LoVo (cell line): Measurements from ENCODE around the gene FRMD4A.

Experiments
- DNase-seq: peaks from one replicate; pipeline ENCODE4 v3.0.0-alpha.2; 2016; ENCODE audit warnings: low spot score

FRMD4A gene

DNA sequence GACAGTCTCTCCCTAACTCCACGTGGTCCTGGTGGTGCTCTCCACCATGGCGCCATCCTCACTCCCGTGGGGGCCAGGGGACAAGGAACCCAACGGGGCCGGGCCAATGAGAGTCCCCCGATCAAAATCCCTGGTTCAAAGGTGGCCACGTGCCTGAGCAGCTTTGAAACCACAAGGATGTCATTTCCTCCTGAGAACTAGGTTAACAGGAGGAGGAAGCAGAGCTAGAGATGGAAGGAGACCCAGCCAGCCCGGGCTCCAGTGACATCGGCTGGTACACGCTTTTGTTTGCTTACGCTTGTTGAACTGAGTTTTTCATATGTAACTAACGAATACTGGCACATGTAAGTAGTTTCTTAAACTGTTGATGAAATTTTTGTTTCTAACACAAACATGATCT is 682.3 kb downstream of the FRMD4A start:
- DNase-seq, result no peak

DNA sequence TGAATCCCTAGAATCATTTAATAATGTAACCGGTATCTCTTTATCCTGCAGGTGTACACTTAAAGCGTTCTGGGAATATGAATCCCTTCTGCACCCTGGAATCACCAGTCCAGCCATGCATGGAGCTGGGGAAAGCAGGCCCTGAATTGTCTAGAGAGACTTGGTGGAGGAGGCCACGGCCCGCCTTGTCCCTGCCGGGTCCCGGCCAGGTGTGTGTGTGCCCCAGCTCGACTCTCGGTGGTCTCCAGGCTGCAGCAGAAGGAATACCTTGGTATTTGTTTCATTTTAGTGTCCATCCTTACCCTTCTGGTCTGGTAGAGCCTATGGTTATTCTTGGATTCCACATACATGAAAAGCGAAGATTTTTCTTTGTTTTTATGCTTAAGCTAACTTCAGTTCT is 685.9 kb downstream of the FRMD4A start:
- no peak for DNase-seq

DNA sequence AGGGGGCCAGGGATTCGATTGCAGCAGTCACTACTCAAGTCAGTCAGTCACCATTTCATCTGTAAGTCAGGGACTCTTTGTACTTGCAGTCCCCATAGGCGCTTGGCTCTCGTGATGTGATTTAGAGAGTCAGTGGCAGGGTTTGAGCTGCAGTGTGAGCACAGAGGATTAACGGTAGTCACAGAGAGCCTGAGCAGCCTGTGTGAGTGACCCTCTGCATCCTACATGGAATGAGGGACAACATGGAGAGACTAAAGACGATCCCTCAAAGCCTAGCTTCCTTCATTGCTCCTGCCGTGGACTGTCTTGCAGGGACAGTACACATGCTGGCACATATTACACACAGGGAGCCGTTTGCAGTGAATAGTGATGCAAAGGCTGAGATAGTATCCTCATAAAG is 687.7 kb downstream of the FRMD4A start:
- DNase-seq, result no peak

GRCh38 chr10:13642293-13642692 is 688.4 kb downstream of the FRMD4A start:
- no peak for DNase-seq

GRCh38 chr10:13637894-13638293 is 692.8 kb downstream of the FRMD4A start:
- DNase-seq, result no peak

DNA sequence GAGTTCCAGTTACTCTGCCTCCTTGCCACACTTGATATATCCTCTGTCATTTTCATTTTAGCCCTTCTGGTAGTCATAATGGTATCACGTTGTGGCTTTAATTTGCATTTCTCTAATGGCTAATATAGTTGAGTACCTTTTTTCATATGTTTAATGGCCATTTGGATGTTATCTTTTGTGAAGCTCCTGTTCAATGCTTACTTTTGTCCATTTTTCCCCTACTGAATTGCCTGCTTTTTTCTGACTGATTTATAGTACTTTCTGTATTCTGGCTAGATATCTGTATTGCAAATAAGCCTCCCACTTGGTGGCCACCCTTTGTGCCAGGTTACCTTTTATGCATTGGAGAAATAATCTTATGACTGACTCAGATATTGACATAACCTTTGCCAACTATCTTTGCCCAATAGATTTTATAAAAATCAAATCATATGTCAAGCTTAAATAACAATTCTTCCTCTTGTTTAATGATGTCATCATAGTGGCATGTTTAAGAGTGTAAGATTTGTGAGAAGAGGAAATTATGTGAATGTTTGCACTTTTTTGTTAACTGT is 693.3 kb downstream of the FRMD4A start:
- DNase-seq, result no peak

DNA sequence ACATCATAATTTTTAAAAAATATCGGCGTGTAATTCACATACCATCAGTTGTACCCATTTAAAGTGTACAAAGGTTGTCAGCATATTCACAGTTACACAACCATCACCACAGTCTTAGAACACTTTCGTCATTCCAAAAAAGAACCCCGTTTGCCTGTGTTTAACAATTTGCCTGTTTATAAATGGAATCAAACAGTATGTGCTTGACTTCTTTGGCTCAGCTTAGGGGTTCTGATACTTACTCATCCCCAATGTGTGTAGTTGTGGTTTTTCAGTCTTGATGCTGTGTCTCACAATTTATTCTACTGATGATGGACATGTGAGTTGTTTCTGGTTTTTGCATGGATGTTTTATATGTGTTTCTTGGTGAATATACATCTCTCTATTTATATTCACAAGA is 693.9 kb downstream of the FRMD4A start:
- no peak for DNase-seq

GRCh38 chr10:13634207-13634606 is 696.5 kb downstream of the FRMD4A start:
- DNase-seq, result no peak

DNA sequence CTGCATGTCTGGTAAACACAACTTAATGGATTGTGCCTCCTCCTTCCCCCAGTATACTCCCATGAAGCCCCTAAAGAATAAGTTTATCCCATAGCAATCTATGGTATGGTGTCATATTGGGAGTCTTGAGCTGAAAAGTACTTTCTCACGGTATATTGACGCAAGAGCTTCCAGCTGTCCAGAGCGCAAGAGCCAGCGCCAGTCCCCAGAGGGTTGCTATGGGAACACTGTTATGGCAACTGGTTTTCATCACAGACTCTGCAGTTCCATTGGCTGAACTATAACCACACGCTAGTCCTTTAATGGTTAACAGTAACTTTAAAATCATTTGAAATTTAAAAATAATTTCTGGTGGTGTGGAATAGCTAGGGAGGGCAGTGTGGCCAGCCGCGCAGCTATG is 697.0 kb downstream of the FRMD4A start:
- no peak for DNase-seq

GRCh38 chr10:13632884-13633440 is 697.8 kb downstream of the FRMD4A start:
- no peak for DNase-seq

DNA sequence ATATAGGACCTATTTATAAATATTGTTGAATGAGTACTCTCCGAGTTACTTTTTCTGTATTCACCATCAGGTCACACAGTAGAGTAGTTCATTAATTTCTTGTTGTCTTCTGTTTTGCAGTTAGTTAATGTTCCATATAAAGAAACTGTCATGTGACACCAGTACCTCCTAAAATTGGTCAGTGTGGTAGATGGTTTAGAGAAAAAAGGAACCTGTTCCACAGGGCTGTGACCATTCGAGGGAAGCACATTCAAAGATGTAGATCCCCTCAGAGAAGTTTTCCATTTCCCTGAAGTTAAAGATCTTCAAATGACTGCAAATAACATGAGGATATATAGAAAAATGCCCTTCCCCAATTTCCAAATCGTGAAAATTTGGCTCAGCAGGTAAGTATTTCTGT is 698.3 kb downstream of the FRMD4A start:
- DNase-seq, result no peak

GRCh38 chr10:13631594-13631993 is 699.1 kb downstream of the FRMD4A start:
- DNase-seq, result no peak

DNA sequence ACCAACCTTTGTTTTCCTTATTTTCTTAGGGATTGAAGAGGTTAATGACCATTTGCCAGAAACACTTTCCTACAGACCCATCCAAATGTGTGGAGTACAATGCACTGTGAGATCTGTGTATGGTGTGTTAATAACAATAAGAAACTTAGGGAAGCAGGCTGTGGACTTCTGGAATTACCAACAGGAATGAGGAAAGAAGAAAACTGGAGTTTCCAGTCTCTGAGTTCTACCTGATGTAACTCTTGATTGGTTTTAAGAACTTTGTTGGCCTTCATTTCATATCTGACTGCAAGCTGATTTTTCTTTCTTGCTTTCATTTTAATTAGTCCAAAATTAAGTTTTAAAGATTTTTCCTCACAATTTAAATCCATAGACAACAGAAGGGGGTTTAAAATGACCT is 700.5 kb downstream of the FRMD4A start:
- DNase-seq, result no peak

GRCh38 chr10:13629116-13629515 is 701.6 kb downstream of the FRMD4A start:
- DNase-seq, result no peak

- no peak for DNase-seq
Measured at GRCh38 chr10:13628661-13629060, 702.1 kb downstream of the FRMD4A start.

DNA sequence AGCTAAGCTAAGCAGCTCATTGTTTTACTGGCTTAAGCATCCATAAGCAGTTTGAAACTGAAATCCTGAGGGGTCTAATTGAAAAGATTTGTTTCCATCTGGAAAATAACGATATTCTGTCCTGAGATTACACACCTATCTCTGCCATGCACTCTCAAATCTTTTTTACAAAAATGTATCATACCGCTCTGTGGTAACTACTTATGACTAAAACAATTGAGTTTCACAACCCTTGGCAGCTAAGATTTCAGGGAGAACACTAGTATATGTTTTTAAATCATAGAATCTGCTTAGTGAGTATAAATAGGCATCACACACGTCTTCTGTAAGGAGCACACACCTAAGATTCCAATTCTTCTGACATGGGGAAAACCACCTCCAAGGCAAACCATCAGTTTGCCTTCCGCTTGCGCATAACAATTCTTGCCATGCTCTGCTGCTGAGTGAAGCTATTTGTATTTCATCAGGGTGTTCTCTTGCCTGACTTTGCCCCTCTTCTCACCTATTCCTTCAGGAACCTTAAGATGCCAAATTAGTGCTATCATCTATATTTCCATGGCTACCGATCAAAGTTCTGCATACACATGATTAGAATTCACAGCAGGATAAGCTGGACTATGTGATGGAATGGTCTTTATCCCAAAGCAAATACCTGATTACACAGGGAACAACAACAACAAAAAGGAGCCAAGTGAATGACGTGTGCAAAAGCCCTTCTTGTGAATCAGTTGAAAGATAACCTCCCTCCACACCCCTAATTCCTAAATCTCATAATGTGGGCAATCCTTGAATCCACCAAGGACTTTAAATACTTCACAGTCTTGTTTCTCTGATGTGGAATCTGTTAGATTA is 703.0 kb downstream of the FRMD4A start:
- no peak for DNase-seq

GRCh38 chr10:13624630-13625029 is 706.1 kb downstream of the FRMD4A start:
- no peak for DNase-seq

GRCh38 chr10:13621931-13622330 is 708.8 kb downstream of the FRMD4A start:
- no peak for DNase-seq

DNA sequence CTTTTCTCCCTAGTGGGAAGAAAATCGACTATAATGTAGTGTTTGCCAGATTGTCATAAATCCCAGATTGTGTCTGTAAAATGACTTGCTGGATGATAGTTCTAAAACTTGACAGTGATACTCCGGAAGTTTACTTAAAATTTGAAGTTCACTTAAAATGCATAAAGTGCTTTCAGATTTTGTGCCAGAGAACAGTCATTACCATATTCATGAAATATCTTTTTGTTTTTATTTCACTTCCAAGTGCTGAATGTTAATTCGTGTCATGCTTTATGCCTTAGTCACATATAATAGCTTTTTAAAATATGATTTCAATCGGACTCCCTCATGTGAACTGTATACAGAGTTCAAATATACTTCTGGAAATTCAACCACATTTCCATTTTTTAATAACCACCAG is 713.6 kb downstream of the FRMD4A start:
- DNase-seq, result no peak

DNA sequence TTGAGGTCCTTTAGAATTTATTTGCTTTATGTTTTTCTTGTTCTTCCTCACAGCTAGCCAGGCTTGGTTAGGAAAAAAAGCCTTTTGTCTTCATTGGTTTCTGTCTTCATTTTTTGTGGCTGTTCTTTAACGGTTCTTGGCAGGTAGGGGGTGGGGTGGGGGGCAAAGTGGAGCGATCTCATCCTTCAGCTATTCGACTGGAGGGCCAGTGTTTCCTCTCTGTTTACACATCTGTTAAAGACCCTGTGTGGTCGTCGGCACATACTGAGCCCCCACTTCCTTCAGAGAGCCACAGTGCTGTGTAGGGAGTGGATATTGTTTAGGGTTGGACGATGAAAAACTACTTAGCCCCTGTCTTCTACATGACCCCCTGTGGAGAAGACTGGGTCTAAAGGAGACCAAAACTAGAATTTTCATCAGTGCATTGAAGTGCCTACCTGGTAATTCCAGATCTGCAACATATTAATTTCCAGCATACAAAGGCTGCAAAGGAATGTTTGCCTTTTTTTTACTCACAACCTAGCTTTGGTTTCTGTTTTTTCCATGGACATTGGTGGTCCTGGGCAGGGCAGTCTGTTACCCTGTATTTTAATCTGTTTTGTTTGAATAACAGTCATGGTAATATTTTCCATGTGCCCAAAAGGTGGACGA is 714.9 kb downstream of the FRMD4A start:
- DNase-seq, result no peak

- DNase-seq, result no peak
Measured at GRCh38 chr10:13614530-13615332, 716.0 kb downstream of the FRMD4A start.

GRCh38 chr10:13613519-13613918 is 717.2 kb downstream of the FRMD4A start:
- no peak for DNase-seq
